GM12875 (cell line): ENCODE results near the gene NCOR1.

Experiments
- H3K4me3 ChIP-seq: one replicate; pipeline ENCODE4 v1.5.1; 2011; ENCODE audit warnings: low read depth, low read length, control low read depth
- TF ChIP-seq, protein P1 (sequence below): IDR thresholded peaks from 2 replicates; pipeline ENCODE4 v1.5.1; 2011; ENCODE audit warnings: low read depth, mild to moderate bottlenecking, control low read depth, inconsistent platforms, low read length, moderate library complexity, borderline replicate concordance; ENCODE audit not compliant: insufficient read depth

Gene NCOR1

GRCh38 chr17:16101440-16101839 is 113.9 kb downstream of the NCOR1 start:
- no peak overlapping the region for H3K4me3 ChIP-seq
- TF ChIP-seq, protein P1, sequence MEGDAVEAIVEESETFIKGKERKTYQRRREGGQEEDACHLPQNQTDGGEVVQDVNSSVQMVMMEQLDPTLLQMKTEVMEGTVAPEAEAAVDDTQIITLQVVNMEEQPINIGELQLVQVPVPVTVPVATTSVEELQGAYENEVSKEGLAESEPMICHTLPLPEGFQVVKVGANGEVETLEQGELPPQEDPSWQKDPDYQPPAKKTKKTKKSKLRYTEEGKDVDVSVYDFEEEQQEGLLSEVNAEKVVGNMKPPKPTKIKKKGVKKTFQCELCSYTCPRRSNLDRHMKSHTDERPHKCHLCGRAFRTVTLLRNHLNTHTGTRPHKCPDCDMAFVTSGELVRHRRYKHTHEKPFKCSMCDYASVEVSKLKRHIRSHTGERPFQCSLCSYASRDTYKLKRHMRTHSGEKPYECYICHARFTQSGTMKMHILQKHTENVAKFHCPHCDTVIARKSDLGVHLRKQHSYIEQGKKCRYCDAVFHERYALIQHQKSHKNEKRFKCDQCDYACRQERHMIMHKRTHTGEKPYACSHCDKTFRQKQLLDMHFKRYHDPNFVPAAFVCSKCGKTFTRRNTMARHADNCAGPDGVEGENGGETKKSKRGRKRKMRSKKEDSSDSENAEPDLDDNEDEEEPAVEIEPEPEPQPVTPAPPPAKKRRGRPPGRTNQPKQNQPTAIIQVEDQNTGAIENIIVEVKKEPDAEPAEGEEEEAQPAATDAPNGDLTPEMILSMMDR, result no peak

DNA sequence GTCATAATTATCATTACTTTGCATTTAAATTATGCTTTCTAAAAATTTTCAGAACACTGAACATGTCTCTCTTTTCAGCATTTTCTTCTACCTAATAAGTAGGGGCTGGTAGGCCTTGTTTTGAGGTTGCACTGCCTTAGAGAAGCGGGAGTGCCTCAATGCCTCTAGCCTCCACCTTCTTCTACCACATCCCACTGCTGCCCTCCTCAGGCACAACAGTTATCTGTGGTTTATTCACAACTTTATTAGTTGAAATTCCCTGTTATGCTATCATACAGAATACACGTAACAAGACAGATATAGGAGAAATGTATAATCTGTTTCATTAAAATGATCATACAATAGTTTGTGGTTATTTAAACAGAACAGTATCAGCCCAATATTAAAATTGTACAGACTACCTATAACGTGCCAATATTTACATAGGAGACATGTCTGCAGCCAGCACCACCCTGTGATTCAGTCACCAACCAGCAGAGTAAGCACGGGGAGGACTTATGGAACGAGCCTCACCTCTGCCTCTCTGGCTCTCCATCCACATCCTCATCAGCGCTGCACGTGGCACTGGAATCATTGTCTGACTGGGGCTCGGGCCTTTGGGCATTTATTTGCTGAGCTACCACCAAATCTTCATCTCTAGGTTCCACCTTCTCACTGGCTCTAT is 114.5 kb downstream of the NCOR1 start:
- TF ChIP-seq, protein P1, result no peak
- no peak overlapping the region for H3K4me3 ChIP-seq

DNA sequence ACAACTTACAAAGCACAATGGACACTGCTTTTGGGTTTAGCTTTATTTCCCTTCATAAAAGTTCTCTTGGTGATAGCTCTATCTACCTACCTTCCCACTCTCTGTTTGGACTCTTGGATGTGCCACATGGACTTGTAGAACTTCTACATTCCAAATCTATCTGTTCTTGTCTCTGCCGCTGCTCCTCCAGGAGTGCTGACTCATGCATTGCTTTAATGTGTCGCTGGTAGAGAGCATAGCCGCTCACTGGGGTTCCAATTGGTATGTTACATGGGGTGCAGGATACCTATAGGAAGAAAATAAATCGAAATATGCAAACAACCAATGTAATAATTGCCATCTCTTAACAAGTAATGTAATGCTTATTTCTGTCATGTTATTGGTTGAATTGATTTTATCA is 123.6 kb downstream of the NCOR1 start:
- TF ChIP-seq, protein P1, result no peak
- H3K4me3 ChIP-seq, result no peak overlapping the region

DNA sequence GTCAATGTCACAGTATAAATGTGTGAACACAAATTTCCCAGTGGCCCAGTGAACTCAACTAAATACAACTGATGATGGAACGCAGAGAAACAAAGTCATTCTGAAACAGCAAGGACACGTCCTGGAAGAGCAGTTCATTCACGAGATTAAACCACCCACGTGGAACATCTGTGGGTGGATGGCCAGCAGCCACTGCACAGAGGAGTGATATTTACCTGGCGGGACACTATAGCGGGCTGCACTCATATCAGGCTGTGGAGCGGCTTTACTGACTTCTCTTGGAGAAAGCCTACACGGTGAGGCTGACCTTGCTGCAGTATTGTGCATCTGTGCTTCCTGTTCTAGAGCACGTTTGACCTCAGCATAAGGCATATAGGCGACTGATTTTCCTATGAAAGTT is 128.4 kb downstream of the NCOR1 start:
- no peak overlapping the region for H3K4me3 ChIP-seq
- TF ChIP-seq, protein P1, result no peak

DNA sequence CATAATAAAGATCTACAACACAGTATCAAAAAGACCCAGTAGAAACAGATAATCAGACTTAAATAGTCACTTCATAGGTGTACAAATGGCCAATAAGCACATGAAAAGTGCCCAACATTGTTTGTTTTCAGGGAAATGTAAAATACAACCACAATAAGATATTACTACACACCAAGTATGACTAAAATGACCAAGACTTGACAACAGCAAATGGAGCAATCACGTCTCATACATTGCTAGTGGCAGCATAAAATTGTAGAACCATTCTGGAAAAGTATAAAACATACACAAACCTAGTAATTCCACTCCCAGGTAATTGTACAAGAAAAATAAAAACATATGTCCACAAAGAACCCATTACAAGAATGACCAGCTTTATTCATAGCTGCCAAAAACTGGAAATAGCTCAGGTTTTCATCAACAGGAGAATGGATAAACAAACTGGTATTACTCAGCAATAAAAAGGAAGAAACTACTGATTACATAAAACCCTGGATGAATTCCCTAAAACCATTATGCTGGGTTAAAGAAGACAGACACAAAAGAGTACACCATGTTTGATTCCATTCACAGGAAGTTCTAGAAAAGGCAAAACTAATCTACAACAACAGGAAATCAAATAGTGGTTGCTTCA is 130.2 kb downstream of the NCOR1 start:
- TF ChIP-seq, protein P1, result no peak
- no peak overlapping the region for H3K4me3 ChIP-seq

DNA sequence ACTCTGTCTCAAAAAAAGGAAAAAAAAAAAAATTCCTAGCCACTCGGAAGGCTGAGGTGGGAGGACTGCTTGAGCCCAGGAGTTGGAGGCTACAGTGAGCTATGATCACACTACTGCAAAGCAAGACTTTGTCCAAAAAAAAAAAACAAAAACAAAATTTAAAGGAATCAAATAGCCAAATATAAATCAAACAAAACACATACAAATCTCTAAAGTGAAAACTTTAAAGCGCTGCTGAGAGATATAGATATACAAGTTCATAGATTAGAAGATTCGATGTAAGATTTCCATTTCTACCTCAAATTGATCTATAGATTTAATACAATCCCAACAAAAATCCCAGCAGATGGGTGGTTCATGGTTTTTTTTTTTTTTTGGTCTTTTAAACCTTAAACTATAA is 132.1 kb downstream of the NCOR1 start:
- H3K4me3 ChIP-seq, result no peak overlapping the region

More for the DNA sequence above, 132.1 kb downstream of the NCOR1 start:
- TF ChIP-seq, protein P1, result no peak
